ENCODE results near the gene NSMCE1.
"Not testable (repeated sequence)": the region's sequence is repeated elsewhere in the genome, so short reads cannot be mapped to it uniquely, and the experiment has no call there.

NSMCE1 gene

GRCh38 chr16:27302126-27302525 lies 33.6 kb upstream of the NSMCE1 start:
- DNase-seq = no peak

GRCh38 chr16:27301236-27301861 lies 32.8 kb upstream of the NSMCE1 start:
- no peak for DNase-seq

- no peak for DNase-seq
Observed at GRCh38 chr16:27298132-27298531, 29.6 kb upstream of the NSMCE1 start.

- DNase-seq = no peak
Observed at GRCh38 chr16:27293343-27293742, 24.8 kb upstream of the NSMCE1 start.

- DNase-seq = no peak
Observed at GRCh38 chr16:27291722-27292240, 23.2 kb upstream of the NSMCE1 start.

- DNase-seq = no peak
Observed at GRCh38 chr16:27291106-27291505, 22.5 kb upstream of the NSMCE1 start.

GRCh38 chr16:27290562-27290961 lies 22.0 kb upstream of the NSMCE1 start:
- DNase-seq = no peak

GRCh38 chr16:27289669-27290068 lies 21.1 kb upstream of the NSMCE1 start:
- DNase-seq = no peak

- DNase-seq = not testable (repeated sequence)
Observed at GRCh38 chr16:27288313-27288712, 19.7 kb upstream of the NSMCE1 start.

GRCh38 chr16:27287887-27288286 lies 19.3 kb upstream of the NSMCE1 start:
- no peak for DNase-seq

- no peak for DNase-seq
Observed at GRCh38 chr16:27287051-27287811, 18.7 kb upstream of the NSMCE1 start.

GRCh38 chr16:27286451-27286850 lies 17.9 kb upstream of the NSMCE1 start:
- no peak for DNase-seq

GRCh38 chr16:27285676-27286196 lies 17.2 kb upstream of the NSMCE1 start:
- DNase-seq = no peak

- no peak for DNase-seq
Observed at GRCh38 chr16:27284865-27285675, 16.5 kb upstream of the NSMCE1 start.

GRCh38 chr16:27281243-27281642 lies 12.7 kb upstream of the NSMCE1 start:
- DNase-seq = no peak

GRCh38 chr16:27275394-27275793 lies 6.8 kb upstream of the NSMCE1 start:
- DNase-seq = no peak

GRCh38 chr16:27274424-27274874 lies 5.9 kb upstream of the NSMCE1 start:
- DNase-seq = not testable (repeated sequence)

- no peak for DNase-seq
Observed at GRCh38 chr16:27273670-27274423, 5.3 kb upstream of the NSMCE1 start.

- no peak for DNase-seq
Observed at GRCh38 chr16:27273330-27273669, 4.7 kb upstream of the NSMCE1 start.

GRCh38 chr16:27272697-27273096 lies 4.1 kb upstream of the NSMCE1 start:
- DNase-seq = not testable (repeated sequence)

- DNase-seq = no peak
Observed at GRCh38 chr16:27272076-27272475, 3.5 kb upstream of the NSMCE1 start.

- no peak for DNase-seq
Observed at GRCh38 chr16:27270349-27270748, 1.8 kb upstream of the NSMCE1 start.

All from NCI-H1436 treated with DMSO at 0.1 percent for 48 hours (cell line).